AG04450 (cell line): ENCODE measurements around the gene ZNF236. TPM values are rescaled to one million over a fixed set of nuclear protein-coding genes. Genes with fewer than 3 reads are reported as not detected.

Source experiments
- CTCF ChIA-PET: fragments of 300-600, 350-600 bp; formaldehyde crosslinking; extraction: SDS; loops from one replicate; lab custom pipeline; 2022; ENCODE audit warnings: antibody characterized with exemption, inconsistent platforms; lab: Charles Lee
- POLR2A ChIA-PET: fragments of 350-600 bp; formaldehyde crosslinking; extraction: SDS; loops from one replicate; lab custom pipeline; 2021; ENCODE audit warnings: antibody characterized with exemption, inconsistent platforms; lab: Yijun Ruan, JAX
- DNase-seq: peaks from one replicate; pipeline ENCODE4 v3.0.0-alpha.2; 2011; ENCODE audit warnings: low read depth, low spot score
- H3K27ac ChIP-seq: one replicate; pipeline ENCODE4 v1.5.1; 2012; ENCODE audit warnings: low read depth, low read length, control low read depth
- H3K27me3 ChIP-seq: one replicate; pipeline ENCODE4 v1.6.0; 2012; ENCODE audit warnings: low read length; ENCODE audit not compliant: control insufficient read depth, insufficient read depth
- H3K4me3 ChIP-seq: 2 replicates; pipeline ENCODE4 v1.5.1; 2011; ENCODE audit warnings: mild to moderate bottlenecking, low read depth, low read length, control low read depth
- H3K9me3 ChIP-seq: 2 replicates; pipeline ENCODE4 v1.5.1; 2012; ENCODE audit warnings: low read length; ENCODE audit not compliant: control insufficient read depth, insufficient read depth
- CTCF ChIP-seq: IDR thresholded peaks from 2 replicates; pipeline ENCODE4 v1.5.1; 2011; ENCODE audit warnings: low read depth, low read length, control low read depth, inconsistent platforms
- polyA plus RNA-seq: library from polyadenylated mRNA; depleted of rRNA; stranded (reverse); fragments of >200 nt; gene quantifications from 2 replicates; pipeline ENCODE4 v1.2.3, GENCODE V29; 2011

The ZNF236 gene
- polyA plus RNA-seq, 1 experiment = 5.3 TPM

- DNase-seq = no peak
- CTCF ChIA-PET = no interaction called here
- H3K4me3 ChIP-seq = no peak overlapping the region
- H3K9me3 ChIP-seq = no peaks in the 10 kb centered on the region
- POLR2A ChIA-PET = no interaction called here
- no peak overlapping the region for H3K27ac ChIP-seq
- no peaks in the 10 kb centered on the region for H3K27me3 ChIP-seq
- no peak for TF ChIP-seq CTCF
These were observed 91.2 kb downstream of the ZNF236 start for GRCh38 chr18:76913583-76913982.

- Histone ChIP-seq H3K4me3 (no peak overlapping the region), H3K9me3 (no peaks in the 10 kb centered on the region), H3K27me3 (no peaks in the 10 kb centered on the region), H3K27ac (no peak overlapping the region)
- CTCF ChIA-PET = no interaction called here
- no peak for DNase-seq
- TF ChIP-seq CTCF = no peak
- POLR2A ChIA-PET = no interaction called here
These were observed 92.0 kb downstream of the ZNF236 start for GRCh38 chr18:76914314-76914713.

GRCh38 chr18:76914796-76915195 is 92.4 kb downstream of the ZNF236 start:
- ChIA-PET POLR2A (no interaction called here), CTCF (no interaction called here)
- no peak overlapping the region for H3K27ac ChIP-seq
- H3K9me3 ChIP-seq = no peaks in the 10 kb centered on the region; the same call in 1 of the 2 replicates
- no peak for DNase-seq
- no peak overlapping the region for H3K4me3 ChIP-seq
- no peak for TF ChIP-seq CTCF
- no peaks in the 10 kb centered on the region for H3K27me3 ChIP-seq

- Histone ChIP-seq H3K9me3 (no peaks in the 10 kb centered on the region; the same call in 1 of the 2 replicates), H3K27ac (no peak overlapping the region), H3K27me3 (no peaks in the 10 kb centered on the region), H3K4me3 (no peak overlapping the region)
- POLR2A ChIA-PET = interaction anchor here (0.8 kb wide), 1 partner anchor 29 kb away, joined by 4 read pairs; no protein-coding TSS in a partner anchor
- CTCF ChIA-PET = no interaction called here
- TF ChIP-seq CTCF = no peak
- DNase-seq = no peak
These were observed 93.1 kb downstream of the ZNF236 start for GRCh38 chr18:76915456-76915855.

- no peak for DNase-seq
- Histone ChIP-seq H3K4me3 (no peak overlapping the region), H3K27ac (no peak overlapping the region), H3K9me3 (no peaks in the 10 kb centered on the region; the same call in 1 of the 2 replicates), H3K27me3 (no peaks in the 10 kb centered on the region)
- ChIA-PET CTCF (interaction anchor here (0.7 to 6.4 kb wide), 8 partner anchors 17 to 290 kb away, joined by 3 to 87 read pairs (median 6); no protein-coding TSS in a partner anchor), POLR2A (no interaction called here)
- no peak for TF ChIP-seq CTCF
These were observed 98.6 kb downstream of the ZNF236 start for GRCh38 chr18:76920974-76921373.
